Retinal pigment epithelial cell (primary cell): ENCODE results near the gene ATP9B.

ENCODE experiments used
- DNase-seq: peaks from one replicate; pipeline ENCODE4 v3.0.0-alpha.2; 2010; ENCODE audit warnings: low read depth
- H3K4me3 ChIP-seq: 2 replicates; pipeline ENCODE4 v1.5.1; 2011; ENCODE audit warnings: mild to moderate bottlenecking, low read length, control low read depth, moderate library complexity
- CTCF ChIP-seq: conservative IDR thresholded peaks from 2 replicates; pipeline ENCODE4 v1.5.1; 2011; ENCODE audit warnings: low read depth, low read length, control low read depth, inconsistent platforms

The ATP9B gene

GRCh38 chr18:79111483-79111882 lies 42.3 kb downstream of the ATP9B start:
- no peak for TF ChIP-seq CTCF
- no peak overlapping the region for H3K4me3 ChIP-seq
- no peak for DNase-seq

- H3K4me3 ChIP-seq = no peak overlapping the region
- no peak for TF ChIP-seq CTCF
- no peak for DNase-seq
Observed at GRCh38 chr18:79117385-79117784, 48.2 kb downstream of the ATP9B start.

- TF ChIP-seq CTCF = no peak
- H3K4me3 ChIP-seq = no peak overlapping the region
- no peak for DNase-seq
Observed at GRCh38 chr18:79117788-79118187, 48.6 kb downstream of the ATP9B start.

- no peak for DNase-seq
Observed at GRCh38 chr18:79118797-79119196, 49.6 kb downstream of the ATP9B start.

GRCh38 chr18:79121746-79122474 lies 52.7 kb downstream of the ATP9B start:
- peak; percentile 6 for DNase-seq
- no peak for TF ChIP-seq CTCF
- H3K4me3 ChIP-seq = no peak overlapping the region

More at GRCh38 chr18:79118797-79119196, 49.6 kb downstream of the ATP9B start:
- no peak overlapping the region for H3K4me3 ChIP-seq
- no peak for TF ChIP-seq CTCF

- no peak overlapping the region for H3K4me3 ChIP-seq
- DNase-seq = no peak
- no peak for TF ChIP-seq CTCF
Observed at GRCh38 chr18:79123948-79124347, 54.8 kb downstream of the ATP9B start.

GRCh38 chr18:79129120-79129519 lies 59.9 kb downstream of the ATP9B start:
- H3K4me3 ChIP-seq = no peak overlapping the region
- no peak for DNase-seq
- TF ChIP-seq CTCF = no peak
